GM12878 (cell line): ENCODE results near the gene PLCG2. TPM values are rescaled to one million over a fixed set of nuclear protein-coding genes. Genes with fewer than 3 reads are reported as not detected.

Source experiments
- ATAC-seq: fragments of 200-7000 bp; cut with Tn5 transposase; 3 replicates; pipeline ENCODE4 v1.9.1; 2020; ENCODE audit warnings: mild to moderate bottlenecking, moderate library complexity
- BruUV-seq: library from RNA; stranded (reverse); fragments of 400-500 nt; replicated peaks from 2 replicates; lab custom pipeline; 2021; lab: Mats Ljungman, UMichigan
- CTCF ChIA-PET: fragments of 300-600 bp; sonication (Branson Sonifier 250); formaldehyde crosslinking; extraction: SDS; loops from one replicate; lab custom pipeline; 2021; ENCODE audit warnings: inconsistent platforms; lab: Yijun Ruan, JAX
- POLR2A ChIA-PET: fragments of 350-600 bp; formaldehyde crosslinking; extraction: SDS; loops from one replicate; lab custom pipeline; 2021; ENCODE audit warnings: inconsistent platforms; lab: Charles Lee
- RAD21 ChIA-PET: fragments of 300-600 bp; sonication (Branson Sonifier 250); formaldehyde crosslinking; loops from one replicate; lab custom pipeline; 2023; ENCODE audit warnings: antibody characterized with exemption; ENCODE audit not compliant: unreplicated experiment; lab: Charles Lee
- SMC1A ChIA-PET: fragments of 300-600 bp; sonication (Branson Sonifier 250); formaldehyde crosslinking; loops from one replicate; lab custom pipeline; 2023; ENCODE audit not compliant: unreplicated experiment, uncharacterized antibody; lab: Charles Lee
- DNase-seq: peaks from one replicate; pipeline ENCODE4 v3.0.0-alpha.2; 2011; ENCODE audit warnings: low read depth, low spot score
- FAIRE-seq: peaks from 3 replicates; lab custom pipeline; 2011; peaks lifted over from hg19 to GRCh38; lab: Jason Lieb, UNC
- H2AFZ ChIP-seq: 2 replicates; pipeline ENCODE4 v1.6.0; 2011; ENCODE audit warnings: low read depth, low read length, control low read depth; ENCODE audit not compliant: control insufficient read depth
- H3K27ac ChIP-seq: 2 replicates; pipeline ENCODE4 v1.5.1; 2011; ENCODE audit warnings: control low read depth; ENCODE audit not compliant: control insufficient read depth, insufficient read depth
- H3K27me3 ChIP-seq, 2 experiments: replicated peaks in 1 of 2; 2 replicates each; pipeline versions ENCODE4 v1.6.0 to v1.6.1; 2011; ENCODE audit warnings: low read length in 1 of 2; ENCODE audit not compliant: control insufficient read depth in 2 of 2, insufficient read depth in 2 of 2
- H3K36me3 ChIP-seq, 2 experiments: 2 replicates each; pipeline ENCODE4 v1.5.1; 2011; ENCODE audit warnings: low read length in 1 of 2; ENCODE audit not compliant: control insufficient read depth in 2 of 2, insufficient read depth in 2 of 2
- H3K4me1 ChIP-seq: 2 replicates; pipeline ENCODE4 v1.6.1; 2011; ENCODE audit warnings: mild to moderate bottlenecking, low read length, moderate library complexity, mixed read lengths; ENCODE audit not compliant: control insufficient read depth, insufficient read depth
- H3K4me2 ChIP-seq: 2 replicates; pipeline ENCODE4 v1.6.0; 2011; ENCODE audit warnings: control low read depth; ENCODE audit not compliant: control insufficient read depth, insufficient read depth
- H3K4me3 ChIP-seq: fragments of 200-600 bp; sonication (generic); 2 replicates; pipeline ENCODE4 v1.5.1; 2016
- H3K79me2 ChIP-seq: 2 replicates; pipeline ENCODE4 v1.6.0; 2011; ENCODE audit warnings: low read length; ENCODE audit not compliant: control insufficient read depth, insufficient read depth
- H3K9ac ChIP-seq: 2 replicates; pipeline ENCODE4 v1.8.0; 2011; ENCODE audit warnings: low read length, control low read depth, mixed read lengths; ENCODE audit not compliant: control insufficient read depth, insufficient read depth
- H3K9me3 ChIP-seq: replicated peaks from 3 replicates; pipeline ENCODE4 v1.5.1; 2011; ENCODE audit warnings: mild to moderate bottlenecking, low read length; ENCODE audit not compliant: control insufficient read depth, insufficient read depth
- H4K20me1 ChIP-seq: 2 replicates; pipeline ENCODE4 v1.6.0; 2011; ENCODE audit not compliant: control insufficient read depth, insufficient read depth
- CTCF ChIP-seq, 3 experiments: IDR thresholded peaks in 2 of 3; conservative IDR thresholded peaks in 1 of 3; 2 replicates each; pipeline ENCODE4 v1.5.1; 2011; ENCODE audit warnings: low read depth in 3 of 3, low read length in 3 of 3, mild to moderate bottlenecking in 3 of 3, control low read depth in 2 of 3, moderate library complexity in 2 of 3, inconsistent platforms in 1 of 3, mixed read lengths in 1 of 3; ENCODE audit not compliant: control insufficient read depth in 2 of 3, insufficient read depth in 1 of 3; ENCODE audit errors: extremely low read depth in 1 of 3
- POLR2AphosphoS5 ChIP-seq: IDR thresholded peaks from 2 replicates; pipeline ENCODE4 v1.6.1; 2011; ENCODE audit warnings: mild to moderate bottlenecking, low read length, inconsistent platforms
- RAD21 ChIP-seq: IDR thresholded peaks from 2 replicates; pipeline ENCODE4 v1.6.1; 2011; ENCODE audit warnings: mild to moderate bottlenecking, low read depth, low read length, moderate library complexity; ENCODE audit not compliant: insufficient read depth
- ZNF217 ChIP-seq: fragments of 450-650 bp; IDR thresholded peaks from 2 replicates; pipeline ENCODE4 v1.6.1; 2017; ENCODE audit warnings: antibody characterized with exemption, mild to moderate bottlenecking
- WGBS: methylation state at CpG from one replicate; pipeline ENCODE4 v1.1.6; 2016; ENCODE audit warnings: low lambda C conversion rate; ENCODE audit not compliant: insufficient replicate concordance, insufficient coverage; ENCODE audit errors: missing lambda C conversion rate; 5-methylcytosine and 5-hydroxymethylcytosine counted together
- in situ Hi-C: fragments of 300-500 bp; cut with MboI; formaldehyde crosslinking; loops from 9 replicates; pipeline ENCODE4 v1.14.3; 2018; ENCODE audit warnings: mixed read lengths
- intact Hi-C: fragments of 100-400 bp; cut with micrococcal nuclease; formaldehyde crosslinking; loops from one replicate; pipeline ENCODE4 v1.14.2; 2022; ENCODE audit not compliant: unreplicated experiment
- polyA plus RNA-seq, 11 experiments: library from polyadenylated mRNA; depleted of rRNA in 4 of 11; unstranded in 6 of 11; stranded (reverse) in 5 of 11; fragments of >200 nt; fragmentation: Nextera tagmentation in 4 of 11; fragmentation: Illumina TruSeq in 1 of 11; extraction: Ambion mirVana in 4 of 11; extraction: Trizol in 1 of 11; gene quantifications; 1 replicate in 1 of 11; 2 replicates in 10 of 11; pipeline versions ENCODE4 v1.2.1 to v1.2.3, GENCODE V29; 2011 to 2016; ENCODE audit warnings: inconsistent platforms in 2 of 11, missing spikeins in 2 of 11, low read depth in 1 of 11
- total RNA-seq, 4 experiments: library from RNA; depleted of rRNA in 3 of 4; stranded (reverse); fragments of >200 nt in 3 of 4; fragmentation: Illumina TruSeq in 1 of 4; extraction: Trizol in 1 of 4; gene quantifications; 2 replicates each; pipeline versions ENCODE4 v1.2.1 to v1.2.3, GENCODE V29; 2013 to 2021

The PLCG2 gene
- total and polyA plus RNA-seq, 10 of the 15 experiments (the other 5 are each of a cell fraction or from before 2014, with no cell fraction given) = 47.6 to 256 (median 149) TPM

- 98% methylated on average over 8 of the region's 8 CpGs for WGBS
- intact Hi-C loops (no loop called here), in situ Hi-C loops (no loop called here)
- ChIA-PET POLR2A (interaction anchor here (0.9 to 1.6 kb wide), 4 partner anchors 10 to 42 kb away, joined by 3 to 4 read pairs (median 4); no protein-coding TSS in a partner anchor), SMC1A (interaction anchor here (0.8 to 4.4 kb wide), 12 partner anchors 9 to 446 kb away, joined by 3 to 22 read pairs (median 5); no protein-coding TSS in a partner anchor), CTCF (interaction anchor here (0.6 to 4.6 kb wide), 18 partner anchors 8 to 126 kb away, joined by 3 to 39 read pairs (median 4); no protein-coding TSS in a partner anchor), RAD21 (interaction anchor here (1.2 to 1.7 kb wide), 5 partner anchors 8 to 39 kb away, joined by 3 to 5 read pairs (median 4); no protein-coding TSS in a partner anchor)
- Histone ChIP-seq H3K27me3 (no peaks in the 10 kb centered on the region), H4K20me1 (peaks cover 2% of the 10 kb centered on the region), H3K4me3 (no peak overlapping the region), H3K27ac (no peak overlapping the region), H3K9ac (no peak overlapping the region), H3K4me2 (no peak overlapping the region), H3K36me3 (peaks cover 34 to 57% of the 10 kb centered on the region in 2 experiments), H2AFZ (no peak overlapping the region), H3K9me3 (no peaks in the 10 kb centered on the region), H3K79me2 (peaks cover 21% of the 10 kb centered on the region), H3K4me1 (peaks cover 6% of the 10 kb centered on the region)
- no TSS peak for BruUV-seq
- FAIRE-seq = no peak
- ATAC-seq = peak; percentile 56
- no peak for DNase-seq
- TF ChIP-seq RAD21 (peak; percentile 22; the same call in 1 of the 2 replicates), POLR2AphosphoS5 (0 out of 2 replicates have a peak, but pooled peaks have one; percentile 21), CTCF (IDR thresholded peaks at IDR 0.05 in 2 of 3, conservative IDR thresholded peaks at IDR 0.05 in 1 of 3; ENCODE audit: control insufficient read depth in 2 of 3, extremely low read depth in 1 of 3, insufficient read depth in 1 of 3, low read depth in 3 of 3, low read length in 3 of 3) (0 out of 6 replicates have a peak, but pooled peaks of 2 of the 3 experiments have one; percentile 1 to 20), ZNF217 (no peak)
Observed at GRCh38 chr16:81855552-81856153, 76.6 kb downstream of the PLCG2 start.
